ENCODE results near the gene ADAM23.

Gene ADAM23

DNA sequence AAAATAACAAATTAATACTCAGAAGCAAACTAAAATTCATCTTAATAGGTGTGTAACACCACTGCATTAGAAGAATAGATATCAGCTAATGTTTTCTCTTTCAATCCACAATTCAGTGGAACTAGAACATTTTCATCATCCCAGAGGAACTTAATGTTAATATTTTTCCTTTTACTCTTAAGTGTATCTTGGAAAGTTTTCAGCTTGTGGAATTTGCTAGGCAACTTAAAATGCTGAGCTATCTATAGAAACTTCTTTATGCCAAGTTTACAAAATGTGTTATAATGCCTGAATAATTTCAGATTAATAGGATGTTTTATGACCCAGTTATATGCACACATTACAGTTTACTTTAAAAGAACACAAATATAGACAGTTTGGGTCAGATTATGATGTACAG lies 112.4 kb downstream of the ADAM23 start:
- H3K4me3 Mint-ChIP-seq, result no peak overlapping the region
- no peak overlapping the region for H3K27ac Mint-ChIP-seq
- peaks cover 5% of the 10 kb centered on the region for H3K4me1 Mint-ChIP-seq
- ATAC-seq (no peak), DNase-seq (no peak)
- H3K9me3 Mint-ChIP-seq, result no peaks in the 10 kb centered on the region
- H3K27me3 Mint-ChIP-seq, result peaks cover 8% of the 10 kb centered on the region
- H3K36me3 Mint-ChIP-seq (ENCODE audit: low read depth), result no peaks in the 10 kb centered on the region

DNA sequence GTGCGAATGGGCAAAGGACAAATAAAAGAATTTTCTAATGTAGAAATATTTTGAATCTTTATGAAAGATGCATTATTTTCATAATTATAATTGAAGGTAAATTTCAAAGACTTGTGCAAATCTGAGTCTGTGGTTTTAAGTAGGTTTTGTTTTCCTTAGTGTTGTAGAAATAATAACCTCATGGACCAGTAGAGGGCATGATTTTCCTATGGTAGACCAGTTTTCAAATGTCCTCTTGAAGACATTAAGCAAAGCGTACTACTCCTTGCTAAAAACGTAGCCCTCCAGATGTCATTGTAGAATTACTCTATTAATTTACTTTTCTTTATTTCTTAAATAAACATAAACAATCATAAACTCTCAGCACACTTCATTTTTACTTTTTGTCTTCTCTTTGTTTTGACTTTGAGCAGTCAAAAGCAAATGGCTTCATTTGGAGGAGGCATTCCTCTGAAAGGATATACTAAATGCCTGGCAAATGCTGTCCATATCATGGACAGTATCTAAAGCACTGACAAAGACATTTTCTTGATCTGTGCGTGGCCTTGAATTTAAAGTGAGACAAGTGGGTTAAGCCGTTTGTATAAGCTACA lies 113.1 kb downstream of the ADAM23 start:
- Mint-ChIP-seq H3K27ac (no peak overlapping the region), H3K27me3 (peaks cover 12% of the 10 kb centered on the region), H3K4me1 (peaks cover 5% of the 10 kb centered on the region), H3K9me3 (no peaks in the 10 kb centered on the region), H3K4me3 (no peak overlapping the region), H3K36me3 (ENCODE audit: low read depth) (no peaks in the 10 kb centered on the region)
- ATAC-seq (no peak), DNase-seq (no peak)

DNA sequence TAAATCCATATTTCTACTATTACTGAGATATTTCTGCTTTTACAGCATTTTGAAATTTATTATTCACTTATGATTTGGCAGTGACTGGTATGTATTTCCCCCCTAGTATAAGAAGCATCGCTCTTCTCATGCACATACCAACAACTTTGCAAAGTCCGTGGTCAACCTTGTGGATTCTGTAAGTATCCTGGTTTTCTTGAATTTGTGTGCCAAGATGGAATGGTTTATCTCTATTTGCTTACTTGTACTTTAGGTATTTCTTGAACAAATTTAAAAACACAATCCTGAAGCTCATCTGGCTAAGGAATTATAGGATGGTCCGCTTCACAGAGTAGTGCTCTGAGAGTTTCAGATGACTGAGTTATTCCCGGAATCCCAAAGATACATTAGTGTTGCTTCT lies 114.0 kb downstream of the ADAM23 start:
- H3K4me1 Mint-ChIP-seq, result peaks cover 5% of the 10 kb centered on the region
- ATAC-seq (no peak), DNase-seq (no peak)
- H3K36me3 Mint-ChIP-seq (ENCODE audit: low read depth), result no peaks in the 10 kb centered on the region
- no peak overlapping the region for H3K27ac Mint-ChIP-seq
- no peak overlapping the region for H3K4me3 Mint-ChIP-seq
- H3K9me3 Mint-ChIP-seq, result no peaks in the 10 kb centered on the region
- peaks cover 12% of the 10 kb centered on the region for H3K27me3 Mint-ChIP-seq

DNA sequence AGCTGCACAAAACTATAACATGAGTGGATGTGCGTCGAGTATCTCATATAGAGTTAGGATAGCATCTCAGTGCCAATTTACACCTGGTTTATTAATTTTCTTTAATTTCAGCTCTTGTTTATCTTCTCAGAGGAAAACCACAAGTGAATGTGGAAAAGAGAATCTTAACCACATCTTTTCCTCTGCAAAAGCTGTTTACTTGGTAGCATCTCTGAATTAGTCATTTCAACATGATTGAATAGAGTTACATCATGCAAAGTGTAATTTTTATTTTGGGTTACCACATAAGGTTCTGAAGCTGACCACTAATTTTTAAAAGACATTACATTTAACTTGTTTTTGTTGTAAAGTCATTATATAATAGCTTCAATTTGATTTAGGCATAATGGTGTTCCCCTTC lies 115.2 kb downstream of the ADAM23 start:
- H3K36me3 Mint-ChIP-seq (ENCODE audit: low read depth), result no peaks in the 10 kb centered on the region
- no peak for ATAC-seq
- no peak for DNase-seq
- H3K4me1 Mint-ChIP-seq, result peaks cover 5% of the 10 kb centered on the region
- no peak overlapping the region for H3K4me3 Mint-ChIP-seq
- no peaks in the 10 kb centered on the region for H3K9me3 Mint-ChIP-seq
- no peak overlapping the region for H3K27ac Mint-ChIP-seq
- peaks cover 12% of the 10 kb centered on the region for H3K27me3 Mint-ChIP-seq

DNA sequence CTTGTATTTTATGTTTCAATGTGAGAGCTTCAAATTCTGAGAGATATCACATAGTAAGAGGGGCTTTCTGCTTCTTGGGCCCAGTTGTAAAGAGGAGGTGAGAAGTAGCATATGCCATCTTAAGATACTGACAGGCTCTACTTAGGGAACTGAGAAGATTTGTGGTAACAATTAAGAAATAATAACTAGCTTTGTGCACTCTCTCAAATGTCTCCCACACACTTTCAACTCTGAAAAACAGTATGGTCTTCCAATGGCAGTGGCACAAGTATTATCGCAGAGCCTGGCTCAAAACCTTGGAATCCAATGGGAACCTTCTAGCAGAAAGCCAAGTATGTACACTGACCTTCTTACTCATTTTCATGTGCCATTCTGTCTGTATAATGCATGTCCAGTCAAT lies 118.6 kb downstream of the ADAM23 start:
- DNase-seq, result no peak
- Mint-ChIP-seq H3K4me1 (peaks cover 5% of the 10 kb centered on the region), H3K27ac (no peak overlapping the region), H3K9me3 (no peaks in the 10 kb centered on the region), H3K27me3 (peaks cover 5% of the 10 kb centered on the region), H3K4me3 (no peak overlapping the region), H3K36me3 (ENCODE audit: low read depth) (no peaks in the 10 kb centered on the region)
- no peak for ATAC-seq

DNA sequence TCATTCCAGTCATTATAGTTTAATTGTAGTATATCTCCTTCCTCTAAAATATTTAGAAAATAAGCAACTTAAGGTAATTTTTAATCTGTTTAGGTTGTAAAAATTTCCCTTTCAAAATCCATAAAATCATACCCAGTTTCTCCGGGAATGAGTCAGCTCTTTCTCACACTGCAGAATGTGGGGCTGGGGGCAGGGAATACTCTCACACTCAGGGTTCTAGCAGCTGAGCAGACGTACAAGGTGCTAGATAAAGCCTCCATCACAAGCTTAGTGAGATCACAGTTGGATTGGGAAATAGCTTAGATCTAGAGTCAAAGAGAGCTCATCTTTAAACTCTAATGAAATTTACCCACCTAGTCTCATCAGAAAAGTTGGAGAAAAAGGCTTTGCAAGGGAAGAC lies 119.0 kb downstream of the ADAM23 start:
- Mint-ChIP-seq H3K4me3 (no peak overlapping the region), H3K27me3 (peaks cover 5% of the 10 kb centered on the region), H3K9me3 (no peaks in the 10 kb centered on the region), H3K27ac (no peak overlapping the region), H3K4me1 (peaks cover 5% of the 10 kb centered on the region), H3K36me3 (ENCODE audit: low read depth) (no peaks in the 10 kb centered on the region)
- ATAC-seq, result no peak
- no peak for DNase-seq

DNA sequence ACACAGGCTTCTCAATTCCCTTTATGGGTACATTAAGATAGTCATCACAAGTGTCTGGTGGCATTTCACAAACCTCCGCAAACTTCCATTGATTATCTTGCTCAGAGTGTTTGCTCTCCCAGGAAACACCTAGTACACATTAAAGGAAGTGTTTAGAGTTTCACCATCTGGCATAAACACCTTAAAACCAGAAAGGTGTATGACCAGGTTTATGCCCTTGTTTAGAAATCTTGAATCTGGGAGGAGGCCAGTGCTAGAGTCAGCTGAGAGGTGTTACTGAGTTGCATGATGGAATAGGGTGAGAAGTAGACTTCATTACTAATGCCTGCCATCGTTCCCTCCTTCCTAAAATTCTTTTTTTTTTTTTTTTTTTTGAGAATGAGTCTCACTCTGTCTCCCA lies 120.0 kb downstream of the ADAM23 start:
- Mint-ChIP-seq H3K4me1 (peaks cover 3% of the 10 kb centered on the region), H3K27me3 (peaks cover 5% of the 10 kb centered on the region), H3K4me3 (no peak overlapping the region), H3K9me3 (no peaks in the 10 kb centered on the region), H3K27ac (no peak overlapping the region), H3K36me3 (ENCODE audit: low read depth) (no peaks in the 10 kb centered on the region)
- ATAC-seq (no peak), DNase-seq (no peak)

DNA sequence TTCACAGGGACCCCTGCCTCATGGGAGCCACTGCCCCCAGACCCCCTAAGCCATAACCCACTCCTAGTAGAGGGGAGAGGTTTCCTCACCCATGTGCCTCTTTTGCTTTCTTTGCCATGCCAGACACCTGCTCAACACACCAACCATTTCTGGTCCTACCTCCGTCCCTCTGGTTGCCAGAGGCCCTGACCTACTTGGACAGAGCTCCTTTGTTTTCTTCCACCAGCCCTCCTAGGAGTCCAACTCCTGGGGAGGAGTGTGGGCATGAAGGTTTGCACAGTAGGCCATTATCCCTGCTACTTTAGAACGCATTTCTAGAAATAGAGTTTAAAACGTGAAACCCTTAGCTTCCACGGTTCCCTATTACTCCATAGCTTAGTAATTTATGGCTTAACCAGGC lies 122.3 kb downstream of the ADAM23 start:
- ATAC-seq, result no peak
- Mint-ChIP-seq H3K27me3 (peaks cover 4% of the 10 kb centered on the region), H3K4me3 (no peak overlapping the region), H3K9me3 (no peaks in the 10 kb centered on the region), H3K36me3 (ENCODE audit: low read depth) (no peaks in the 10 kb centered on the region), H3K4me1 (no peaks in the 10 kb centered on the region), H3K27ac (no peak overlapping the region)
- no peak for DNase-seq

DNA sequence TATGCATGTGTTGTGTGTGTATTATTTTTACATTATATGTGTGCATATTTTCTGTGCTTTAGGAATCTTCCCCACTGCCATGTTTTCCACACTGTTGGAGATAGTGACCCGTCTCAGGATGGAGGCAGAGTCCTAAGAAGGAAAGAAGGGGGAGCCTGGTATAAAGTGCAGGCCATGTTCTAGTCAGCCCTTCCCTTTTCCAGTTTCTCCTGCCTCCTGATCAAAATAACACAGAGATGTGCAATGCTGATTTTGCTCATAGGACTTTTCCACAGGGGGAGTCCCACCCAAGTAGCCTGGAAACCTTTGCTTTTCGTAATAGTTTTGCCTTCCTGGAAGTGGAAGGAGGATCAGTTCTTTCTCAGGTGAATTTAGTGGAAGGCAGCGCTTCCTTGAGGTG lies 126.1 kb downstream of the ADAM23 start:
- Mint-ChIP-seq H3K4me1 (no peaks in the 10 kb centered on the region), H3K9me3 (no peaks in the 10 kb centered on the region), H3K27ac (no peak overlapping the region), H3K36me3 (ENCODE audit: low read depth) (no peaks in the 10 kb centered on the region), H3K4me3 (no peak overlapping the region), H3K27me3 (no peaks in the 10 kb centered on the region)
- DNase-seq (no peak), ATAC-seq (no peak)

DNA sequence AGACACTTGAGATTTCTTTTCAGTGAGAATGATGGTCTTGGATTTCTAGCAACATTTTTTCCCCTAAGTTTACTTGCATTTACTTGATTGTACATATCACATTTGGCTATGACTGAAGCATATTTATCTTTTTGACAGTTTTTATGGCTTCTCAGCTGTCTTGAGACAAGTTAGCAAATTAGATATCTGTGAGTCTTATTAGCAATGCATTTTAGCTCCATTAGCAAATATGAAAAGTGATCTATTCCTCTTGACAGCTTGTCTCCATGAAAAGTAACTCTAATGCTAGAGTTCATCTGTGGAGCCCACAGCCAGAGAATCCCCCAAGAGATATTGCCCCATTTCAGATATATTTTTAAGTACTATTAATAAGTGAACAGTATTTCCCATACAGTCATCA lies 126.9 kb downstream of the ADAM23 start:
- Mint-ChIP-seq H3K9me3 (no peaks in the 10 kb centered on the region), H3K4me1 (no peaks in the 10 kb centered on the region), H3K27ac (no peak overlapping the region), H3K4me3 (no peak overlapping the region), H3K36me3 (ENCODE audit: low read depth) (no peaks in the 10 kb centered on the region), H3K27me3 (no peaks in the 10 kb centered on the region)
- DNase-seq (no peak), ATAC-seq (no peak)

DNA sequence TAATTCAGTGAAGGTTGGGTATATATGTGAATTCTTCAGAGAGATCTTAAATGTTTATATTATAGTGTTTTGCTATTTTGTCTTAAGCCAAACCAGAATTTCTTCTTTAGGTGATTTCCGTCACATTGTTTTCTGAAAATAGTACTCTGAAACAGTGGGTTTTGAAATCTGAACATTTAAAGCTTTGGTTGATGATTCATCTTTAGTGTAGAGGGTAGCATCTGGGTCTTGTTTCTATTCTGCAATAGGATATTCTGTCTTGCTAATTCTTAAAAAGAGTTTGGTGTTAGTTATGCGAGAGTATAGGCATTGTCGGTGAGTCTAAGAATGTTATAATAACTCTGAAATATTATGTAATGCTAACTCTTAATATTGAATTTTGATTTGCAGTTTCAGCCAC lies 129.4 kb downstream of the ADAM23 start:
- Mint-ChIP-seq H3K27ac (no peak overlapping the region), H3K36me3 (ENCODE audit: low read depth) (no peaks in the 10 kb centered on the region), H3K4me1 (no peaks in the 10 kb centered on the region), H3K4me3 (no peak overlapping the region), H3K27me3 (no peaks in the 10 kb centered on the region), H3K9me3 (no peaks in the 10 kb centered on the region)
- no peak for DNase-seq
- ATAC-seq, result no peak

DNA sequence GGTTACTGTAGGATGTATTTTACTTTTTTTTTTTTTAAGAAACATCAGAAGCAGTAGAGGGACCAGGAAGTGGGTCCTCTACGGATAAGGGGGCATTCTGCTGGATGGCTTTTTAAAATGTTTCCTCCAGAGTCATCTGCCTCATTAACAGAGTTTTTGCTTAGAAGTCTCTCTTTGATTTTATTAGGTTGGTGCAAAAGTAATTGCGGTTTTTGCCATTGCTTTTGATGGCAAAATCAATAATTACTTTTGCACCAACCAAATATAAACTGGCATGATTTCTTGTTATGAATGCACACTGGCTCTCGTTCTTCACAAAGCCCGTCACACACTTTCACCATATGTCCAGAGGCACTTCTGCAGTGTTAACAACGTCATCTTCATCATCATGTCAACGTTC lies 130.5 kb downstream of the ADAM23 start:
- no peak overlapping the region for H3K4me3 Mint-ChIP-seq
- H3K27me3 Mint-ChIP-seq, result no peaks in the 10 kb centered on the region
- no peak for DNase-seq
- no peaks in the 10 kb centered on the region for H3K4me1 Mint-ChIP-seq
- H3K27ac Mint-ChIP-seq, result no peak overlapping the region
- H3K9me3 Mint-ChIP-seq, result peaks cover 5% of the 10 kb centered on the region
- no peaks in the 10 kb centered on the region for H3K36me3 Mint-ChIP-seq (ENCODE audit: low read depth)
- no peak for ATAC-seq

DNA sequence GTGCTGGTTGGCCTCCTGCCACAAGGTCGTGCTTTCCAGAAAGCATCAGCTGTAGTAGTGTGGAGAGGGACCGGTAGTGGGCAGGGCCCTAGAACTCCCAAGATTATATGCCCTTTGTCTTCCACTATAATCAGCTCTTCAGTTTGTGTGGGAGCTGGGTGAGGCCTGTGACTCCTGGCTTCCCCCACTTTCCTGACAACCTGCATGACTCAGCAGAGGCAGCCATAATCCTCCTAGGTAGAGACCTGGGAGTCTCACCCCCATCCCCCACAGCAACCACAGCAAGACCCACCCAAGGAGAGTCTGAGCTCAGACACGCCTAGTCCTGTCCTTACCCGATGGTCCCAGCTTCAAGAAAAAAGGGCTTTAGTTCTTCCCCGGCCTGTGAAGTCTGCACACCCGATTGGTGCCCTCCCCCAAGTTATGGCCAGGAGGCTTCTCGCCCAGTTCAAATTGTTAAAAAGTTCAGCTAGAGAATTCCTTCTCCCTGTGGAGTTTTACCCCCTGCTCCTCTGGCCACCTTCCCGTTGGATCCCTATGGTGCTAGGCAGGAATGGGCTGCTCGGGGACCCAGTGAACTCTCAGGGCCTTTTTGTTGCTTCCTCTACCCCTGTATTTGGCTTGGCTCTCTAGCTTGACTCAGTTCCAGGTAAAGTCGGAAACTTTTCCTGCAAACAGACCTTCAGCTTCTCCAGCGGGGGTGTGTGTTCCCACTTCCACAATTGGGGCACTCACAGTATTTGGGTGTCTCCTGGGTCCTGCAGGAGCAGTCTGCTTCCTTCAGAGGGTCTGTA lies 141.2 kb downstream of the ADAM23 start:
- no peaks in the 10 kb centered on the region for H3K9me3 Mint-ChIP-seq
- H3K4me3 Mint-ChIP-seq, result no peak overlapping the region
- no peaks in the 10 kb centered on the region for H3K4me1 Mint-ChIP-seq
- ATAC-seq, result no peak
- no peak overlapping the region for H3K27ac Mint-ChIP-seq
- DNase-seq, result no peak
- peaks cover 3% of the 10 kb centered on the region for H3K27me3 Mint-ChIP-seq
- no peaks in the 10 kb centered on the region for H3K36me3 Mint-ChIP-seq (ENCODE audit: low read depth)

DNA sequence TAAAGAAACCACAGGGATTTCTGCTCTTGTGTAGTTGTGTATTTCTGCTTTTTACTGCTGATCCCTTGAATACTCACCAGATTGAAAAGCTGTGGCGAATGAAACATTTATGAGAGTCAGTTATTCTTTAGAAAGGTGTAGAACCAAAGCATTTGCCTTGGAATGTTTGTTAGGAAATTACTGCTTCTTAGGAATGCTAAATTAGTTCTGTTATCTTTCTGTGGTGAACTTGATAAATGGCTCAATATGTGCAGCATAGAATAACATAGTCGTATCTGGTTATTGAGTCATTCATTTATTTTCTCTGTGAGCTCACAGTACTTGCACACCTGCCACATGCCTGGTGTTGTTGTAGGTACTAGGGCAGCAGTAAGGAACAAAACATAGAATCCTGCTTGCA lies 142.0 kb downstream of the ADAM23 start:
- ATAC-seq (no peak), DNase-seq (no peak)
- H3K27ac Mint-ChIP-seq, result no peak overlapping the region
- H3K4me3 Mint-ChIP-seq, result no peak overlapping the region
- H3K9me3 Mint-ChIP-seq, result no peaks in the 10 kb centered on the region
- H3K36me3 Mint-ChIP-seq (ENCODE audit: low read depth), result no peaks in the 10 kb centered on the region
- H3K27me3 Mint-ChIP-seq, result peaks cover 3% of the 10 kb centered on the region
- no peaks in the 10 kb centered on the region for H3K4me1 Mint-ChIP-seq

DNA sequence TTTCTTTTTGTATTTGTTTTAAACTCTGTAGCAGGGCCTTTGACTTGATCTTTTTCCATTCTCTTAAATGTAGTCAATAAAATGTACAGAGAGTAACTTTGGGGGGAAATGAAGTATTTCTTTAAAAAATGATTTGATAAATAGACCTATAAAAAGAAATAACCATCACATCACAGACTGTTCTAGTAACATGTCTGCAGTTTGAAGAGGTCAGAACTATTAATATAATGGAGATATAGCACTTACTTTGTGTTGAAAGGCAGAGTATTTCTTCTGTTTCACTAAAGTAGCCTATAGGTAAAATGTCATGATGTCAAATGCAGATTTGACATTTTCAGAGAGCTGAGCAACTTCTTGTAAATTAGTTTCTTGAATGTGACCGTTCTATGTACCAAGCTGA lies 143.3 kb downstream of the ADAM23 start:
- DNase-seq (no peak), ATAC-seq (no peak)
- H3K4me3 Mint-ChIP-seq, result no peak overlapping the region
- H3K9me3 Mint-ChIP-seq, result no peaks in the 10 kb centered on the region
- H3K4me1 Mint-ChIP-seq, result no peaks in the 10 kb centered on the region
- no peaks in the 10 kb centered on the region for H3K36me3 Mint-ChIP-seq (ENCODE audit: low read depth)
- no peak overlapping the region for H3K27ac Mint-ChIP-seq
- H3K27me3 Mint-ChIP-seq, result peaks cover 3% of the 10 kb centered on the region
